Measurements from ENCODE around the gene NOC2L. TPM values are rescaled to one million over a fixed set of nuclear protein-coding genes. Genes with fewer than 3 reads are reported as not detected.
"Not testable (repeated sequence)": the region's sequence is repeated elsewhere in the genome, so short reads cannot be mapped to it uniquely, and the experiment has no call there.

The NOC2L gene
- total RNA-seq, 1 donor from 2014 or later, result 121 TPM

DNA sequence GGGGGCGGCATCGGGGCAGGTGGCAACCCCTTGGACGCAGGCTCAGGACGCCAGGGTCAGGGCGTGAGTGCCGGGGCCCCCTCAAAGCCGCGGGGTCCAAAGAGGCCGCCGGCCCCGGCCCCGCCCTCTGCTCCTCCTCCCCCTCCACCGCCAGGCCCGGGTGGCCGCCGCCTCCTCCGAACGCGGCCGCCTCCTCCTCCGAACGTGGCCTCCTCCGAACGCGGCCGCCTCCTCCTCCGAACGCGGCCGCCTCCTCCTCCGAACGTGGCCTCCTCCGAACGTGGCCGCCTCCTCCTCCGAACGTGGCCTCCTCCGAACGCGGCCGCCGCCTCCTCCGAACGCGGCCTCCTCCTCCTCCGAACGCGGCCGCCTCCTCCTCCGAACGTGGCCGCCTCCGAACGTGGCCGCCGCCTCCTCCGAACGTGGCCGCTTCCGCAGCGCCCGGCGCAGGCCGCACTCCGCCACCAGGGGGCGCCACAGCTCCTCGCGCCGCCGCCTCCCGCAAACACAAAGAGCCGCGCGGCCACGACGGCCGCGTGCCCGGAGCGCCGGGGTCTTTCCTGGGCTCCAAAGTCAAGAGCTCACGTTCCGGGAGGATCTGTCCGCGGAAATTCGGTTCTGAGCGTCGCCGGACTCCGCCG is 54.6 kb downstream of the NOC2L start:
- DNase-seq (ENCODE audit: low read depth, low spot score), result no peak

DNA sequence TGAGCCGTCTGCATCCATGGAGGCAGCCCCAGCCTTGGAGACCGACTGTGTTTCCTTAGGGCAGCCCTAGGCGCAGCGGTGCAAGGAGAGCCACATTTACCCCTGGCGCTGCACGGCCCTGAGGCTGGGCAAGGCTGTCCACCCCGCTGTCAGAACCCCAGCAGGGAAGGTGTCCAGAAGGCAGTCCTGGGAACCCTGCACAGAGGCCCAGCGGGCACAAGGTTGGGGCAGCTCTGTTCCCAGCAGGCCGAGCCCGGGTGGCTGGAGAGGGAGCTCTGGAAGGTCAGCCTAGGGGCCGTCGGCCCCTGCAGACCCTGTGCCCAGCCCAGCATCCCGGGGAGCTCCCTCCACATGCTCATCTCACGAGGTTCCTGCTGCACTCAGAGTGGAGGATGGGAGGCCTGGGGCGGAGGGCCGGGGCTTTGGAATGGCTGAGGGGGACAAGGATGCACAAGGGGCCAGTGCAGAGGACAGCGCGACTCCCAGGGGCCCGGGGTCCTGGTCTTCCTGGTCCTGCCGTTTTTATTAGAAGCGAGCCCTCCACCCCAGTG is 55.3 kb downstream of the NOC2L start:
- DNase-seq (ENCODE audit: low read depth, low spot score), result no peak

GRCh38 chr1:903305-903704 is 55.8 kb downstream of the NOC2L start:
- no peak for DNase-seq (ENCODE audit: low read depth, low spot score)

- DNase-seq (ENCODE audit: low read depth, low spot score), result no peak
These were observed 56.3 kb downstream of the NOC2L start for GRCh38 chr1:902802-903201.

DNA sequence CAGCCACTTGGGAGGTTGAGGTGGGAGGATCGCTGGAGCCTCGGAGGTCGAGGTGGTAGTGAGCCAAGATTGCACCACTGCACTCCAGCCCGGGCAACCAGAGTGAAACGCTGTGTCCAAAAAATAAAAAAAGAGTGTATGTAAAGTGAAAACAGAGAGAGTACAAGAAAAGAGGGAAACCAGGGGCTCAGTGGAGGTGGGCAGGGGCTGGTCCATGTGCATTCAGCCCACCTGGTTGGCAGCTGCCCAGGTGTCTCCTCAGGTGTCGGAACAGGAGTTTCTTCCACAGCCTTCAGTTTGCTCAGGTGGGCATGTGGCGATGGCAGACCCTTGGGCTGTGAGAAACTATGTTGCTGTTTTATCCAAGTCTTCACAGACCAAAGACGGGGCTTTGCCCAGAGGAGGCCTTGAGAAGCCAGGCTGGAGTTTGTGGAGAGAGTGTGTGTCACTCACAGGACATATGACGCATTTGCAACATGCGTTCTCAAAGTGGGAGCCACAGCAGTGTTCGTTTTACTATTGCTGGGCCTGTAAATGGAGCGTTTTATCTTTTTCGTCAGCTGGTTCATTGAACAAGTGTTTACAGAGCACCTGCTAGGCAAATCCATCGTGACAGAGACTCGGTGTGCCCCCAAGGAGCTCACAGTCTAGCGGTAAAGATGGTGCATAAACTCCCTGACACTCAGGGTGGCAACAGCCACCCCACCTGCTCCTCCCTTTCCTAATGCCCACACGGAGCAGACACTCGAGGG is 57.8 kb downstream of the NOC2L start:
- no peak for DNase-seq (ENCODE audit: low read depth, low spot score)

DNA sequence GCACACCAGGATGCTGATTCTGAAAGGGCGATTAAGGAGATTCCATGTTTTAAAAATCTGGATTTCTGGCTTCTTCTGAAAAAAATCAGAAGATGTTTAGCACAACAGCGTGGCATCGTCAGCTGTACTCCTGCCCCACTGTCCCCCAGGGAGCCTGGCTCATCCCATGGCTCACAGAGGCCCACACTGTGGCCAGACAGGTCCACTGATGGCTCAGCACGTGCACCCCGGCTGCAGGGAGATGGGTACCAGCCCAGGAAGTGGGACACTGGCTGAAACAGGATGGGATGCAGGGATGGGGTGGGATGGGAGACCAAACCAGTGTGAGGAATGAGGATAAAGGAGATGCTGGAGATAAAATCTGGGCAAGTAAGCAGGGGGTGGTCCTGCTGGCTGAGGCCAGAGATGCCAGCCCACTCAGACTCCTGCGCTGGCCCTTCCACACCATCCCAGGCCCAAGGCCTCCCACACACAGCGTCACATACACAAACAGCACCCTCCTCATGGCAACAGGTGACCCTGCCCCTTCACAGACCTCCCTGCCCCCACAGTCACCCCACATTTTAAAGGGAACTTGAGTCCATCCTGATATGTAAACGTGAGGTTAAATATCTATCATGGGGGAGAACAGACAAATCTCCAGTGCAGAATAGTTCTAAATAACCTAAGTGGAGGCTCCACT is 59.3 kb downstream of the NOC2L start:
- no peak for DNase-seq (ENCODE audit: low read depth, low spot score)

GRCh38 chr1:897951-898350 is 61.1 kb downstream of the NOC2L start:
- DNase-seq (ENCODE audit: low read depth, low spot score), result not testable (repeated sequence)

DNA sequence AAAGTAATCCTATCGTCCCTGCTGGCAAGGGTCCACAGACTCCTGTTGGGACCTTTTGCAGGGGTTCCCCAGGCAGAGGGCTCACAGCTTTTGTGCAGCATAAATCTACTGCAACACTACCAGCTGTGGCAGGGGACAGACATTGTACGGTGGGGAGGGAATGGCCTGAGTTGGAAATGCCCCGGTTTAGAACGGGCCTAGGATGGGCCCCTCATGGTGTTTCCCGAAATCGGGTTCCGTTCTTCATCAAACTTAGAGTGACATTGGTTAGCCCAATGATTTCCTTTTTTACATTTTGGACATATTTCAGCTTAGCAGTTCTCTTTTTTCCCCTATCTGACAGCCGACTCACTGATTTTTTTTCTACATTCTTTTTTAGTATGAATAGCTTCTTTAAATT is 61.8 kb downstream of the NOC2L start:
- DNase-seq (ENCODE audit: low read depth, low spot score), result no peak

Other genes with a start within 250 kb of the NOC2L start
- gene SAMD11, start 35.3 kb downstream of the NOC2L start, total RNA-seq, result 0.07 and 0.14 TPM in 2 replicates
- 6.9 and 7.8 TPM in 2 replicates for gene KLHL17, start 1.3 kb upstream of the NOC2L start, total RNA-seq
- 0.32 and 0.46 TPM in 2 replicates for gene PLEKHN1, start 7.2 kb upstream of the NOC2L start, total RNA-seq
- gene PERM1, start 22.8 kb upstream of the NOC2L start, total RNA-seq, result not detected in 2 replicates
- 9.1 and 17.8 TPM in 2 replicates for gene HES4, start 40.8 kb upstream of the NOC2L start, total RNA-seq
- 96.4 and 121 TPM in 2 replicates for gene ISG15, start 54.2 kb upstream of the NOC2L start, total RNA-seq
- gene AGRN, start 60.9 kb upstream of the NOC2L start, total RNA-seq, result 48.4 and 88.2 TPM in 2 replicates
- gene RNF223, start 115.0 kb upstream of the NOC2L start, total RNA-seq, result not detected in 2 replicates
- 6.1 and 6.7 TPM in 2 replicates for gene C1orf159, start 156.8 kb upstream of the NOC2L start, total RNA-seq
- gene TTLL10, start 214.6 kb upstream of the NOC2L start, total RNA-seq, result not detected in 2 replicates
- gene TNFRSF18, start 247.3 kb upstream of the NOC2L start, total RNA-seq, result 0.18 TPM in 1 of 2 replicates, not detected in the other